Measurements from ENCODE around the gene ZC3HAV1.

Gene ZC3HAV1

GRCh38 chr7:139109188-139109982 is at the start of gene ZC3HAV1:
ZC3HAV1 (minus strand) TSS chr7:139109720; CDS start chr7:139109331, 389 bp downstream.
- FAIRE-seq (no peak), DNase-seq (ENCODE audit: insufficient read length, low spot score) (peak; percentile 43)
- no peak for TF ChIP-seq CTCF (IDR thresholded peaks at IDR 0.05; ENCODE audit: insufficient read depth, missing control alignments)

- FAIRE-seq = no peak
- no peak for DNase-seq (ENCODE audit: insufficient read length, low spot score)
Observed at GRCh38 chr7:139153832-139154231, 44.3 kb upstream of the ZC3HAV1 start.

GRCh38 chr7:139152149-139152548 is 42.6 kb upstream of the ZC3HAV1 start:
- no peak for FAIRE-seq

More at GRCh38 chr7:139153832-139154231, 44.3 kb upstream of the ZC3HAV1 start:
- no peak for TF ChIP-seq CTCF (IDR thresholded peaks at IDR 0.05; ENCODE audit: insufficient read depth, missing control alignments)

GRCh38 chr7:139139150-139139549 is 29.6 kb upstream of the ZC3HAV1 start:
- DNase-seq (ENCODE audit: insufficient read length, low spot score) = no peak
- TF ChIP-seq CTCF (IDR thresholded peaks at IDR 0.05; ENCODE audit: insufficient read depth, missing control alignments) = no peak
- no peak for FAIRE-seq

More at GRCh38 chr7:139152149-139152548, 42.6 kb upstream of the ZC3HAV1 start:
- no peak for TF ChIP-seq CTCF (IDR thresholded peaks at IDR 0.05; ENCODE audit: insufficient read depth, missing control alignments)
- DNase-seq (ENCODE audit: insufficient read length, low spot score) = no peak

- no peak for TF ChIP-seq CTCF (IDR thresholded peaks at IDR 0.05; ENCODE audit: insufficient read depth, missing control alignments)
- DNase-seq (ENCODE audit: insufficient read length, low spot score) = peak; percentile 43
- FAIRE-seq = no peak
Observed at GRCh38 chr7:139133335-139134139, 24.0 kb upstream of the ZC3HAV1 start.

GRCh38 chr7:139132887-139133286 is 23.4 kb upstream of the ZC3HAV1 start:
- DNase-seq (ENCODE audit: insufficient read length, low spot score) (no peak), FAIRE-seq (no peak)
- no peak for TF ChIP-seq CTCF (IDR thresholded peaks at IDR 0.05; ENCODE audit: insufficient read depth, missing control alignments)

Measured in D721Med (cell line).